Heart left ventricle (tissue), 16 donors: ENCODE data around the gene CSRP1. TPM values are rescaled to one million over a fixed set of nuclear protein-coding genes. Genes with fewer than 3 reads are reported as not detected.
A peak's percentile ranks its signal among the peaks of the same experiment; 100 is the strongest.

Experiments used
- ATAC-seq, 4 donors: fragments of 200-7000 bp; cut with Tn5 transposase; one replicate each; pipeline ENCODE4 v1.9.1; 2020 to 2022; ENCODE audit warnings: moderate library complexity in 4 of 4, mild to moderate bottlenecking in 3 of 4, moderate number of reproducible peaks in 1 of 4
- DNase-seq, 5 donors: peaks; one replicate each; pipeline ENCODE4 v3.0.0-alpha.2; 2020
- H3K27ac ChIP-seq, 12 donors: fragments of 200-600 bp; sonication (generic) in 4 of 12; one replicate each; pipeline versions ENCODE4 v1.5.0 to v1.8.0; 2016 to 2022; ENCODE audit warnings: mild to moderate bottlenecking in 2 of 12
- H3K27me3 ChIP-seq, 9 donors: fragments of 200-600 bp; sonication (generic) in 2 of 9; one replicate each; pipeline versions ENCODE4 v1.5.1 to v1.8.0; 2016 to 2022; ENCODE audit warnings: mild to moderate bottlenecking in 3 of 9
- H3K36me3 ChIP-seq, 9 donors: fragments of 200-600 bp; sonication (generic) in 2 of 9; one replicate each; pipeline versions ENCODE4 v1.5.0 to v1.8.0; 2018 to 2022; ENCODE audit warnings: mild to moderate bottlenecking in 2 of 9
- H3K4me1 ChIP-seq, 12 donors: fragments of 200-600 bp; sonication (generic) in 4 of 12; one replicate each; pipeline versions ENCODE4 v1.5.0 to v1.8.0; 2016 to 2022; ENCODE audit warnings: mild to moderate bottlenecking in 3 of 12
- H3K4me3 ChIP-seq, 12 donors: fragments of 200-600 bp; sonication (generic) in 4 of 12; one replicate each; pipeline versions ENCODE4 v1.5.0 to v1.8.0; 2017 to 2022; ENCODE audit warnings: mild to moderate bottlenecking in 9 of 12, moderate library complexity in 4 of 12
- H3K9me3 ChIP-seq, 12 donors: fragments of 200-600 bp; sonication (generic) in 4 of 12; one replicate each; pipeline versions ENCODE4 v1.5.0 to v1.8.0; 2016 to 2022; ENCODE audit warnings: mild to moderate bottlenecking in 1 of 12
- POLR2A ChIP-seq, 2 donors: fragments of 450-650 bp; IDR thresholded peaks; one replicate each; pipeline ENCODE4 v1.6.1; 2017; ENCODE audit warnings: antibody characterized with exemption in 2 of 2, mild to moderate bottlenecking in 2 of 2, moderate library complexity in 2 of 2
- WGBS, 4 donors: extraction: QIAGEN DNeasy Blood & Tissue Kit in 2 of 4; methylation state at CpG; one replicate each; pipeline versions ENCODE4 v1.1.5 to v1.1.7; 2013 to 2018; 5-methylcytosine and 5-hydroxymethylcytosine counted together
- intact Hi-C, 10 donors: fragments of 100-400 bp; cut with DNase I; formaldehyde crosslinking; loops; one replicate each; pipeline versions ENCODE4 v1.11.1 to v1.14.2; 2022
- polyA plus RNA-seq, 2 donors: library from polyadenylated mRNA; stranded (reverse); fragments of 200-250 nt; gene quantifications; one replicate each; pipeline ENCODE4 v1.2.3, GENCODE V29; 2013
- total RNA-seq, 9 donors: library from RNA; depleted of rRNA in 2 of 9; stranded (reverse); fragments of >200 nt in 2 of 9; fragmentation: NEBNext Ultra II Directional in 3 of 9; extraction: Animal tissue kit (Norgen Biotek cat#: 25700) in 3 of 9; gene quantifications; one replicate each; pipeline versions ENCODE4 v1.1.0 to v1.2.4, GENCODE V29; 2016 to 2023
- TF ChIP-seq, protein P1 (sequence below), 12 donors: fragments of 200-600 bp; sonication (generic) in 4 of 12; IDR thresholded peaks; one replicate each; pipeline versions ENCODE4 v1.5.0 to v1.8.0; 2018 to 2022; ENCODE audit warnings: antibody characterized with exemption in 12 of 12, mild to moderate bottlenecking in 5 of 12
- donor health status: ischemic (EF 13 %, LVEDD 7.1; RV severe dilation, severe dysfunction).
- donor health status: healthy with polysubstance abuse.
- donor health status: DM: no; HTN: yes; CAD: no.
- donor health status: DM: no; HTN: no; CAD: no.
- donor health status: ischemic (EF 25% LVEDD 6.9; RV normal size, moderate dysfunction).
- donor health status: ischemic (EF 25% LVEDD 5.7; RV mildly dilated, moderate dysfunction).
- donor health status: healthy.
- donor health status: DM: yes; HTN: yes; CAD: no.
- donor health status: ischemic (EF 35%, LVEDD 5.7; RV mildly dilated, moderate dysfunction).
- donor health status: nonischemic (EF 11% LVEDD 7.7; RV severe dilation, severe dysfunction).
- donor health status: DM: yes; HTN: yes; CAD: no.
- donor health status: PGD.
- donor health status: ischemic (EF 29% LVEDD 5.4; RV normal size, mild dysfunction).
- donor health status: nonischemic (EF 23%, LVEDD 6.1; RV moderate dilation, normal function).

The CSRP1 gene
- total and polyA plus RNA-seq, 11 donors, result 35.8 to 325 (median 78.6) TPM

DNA sequence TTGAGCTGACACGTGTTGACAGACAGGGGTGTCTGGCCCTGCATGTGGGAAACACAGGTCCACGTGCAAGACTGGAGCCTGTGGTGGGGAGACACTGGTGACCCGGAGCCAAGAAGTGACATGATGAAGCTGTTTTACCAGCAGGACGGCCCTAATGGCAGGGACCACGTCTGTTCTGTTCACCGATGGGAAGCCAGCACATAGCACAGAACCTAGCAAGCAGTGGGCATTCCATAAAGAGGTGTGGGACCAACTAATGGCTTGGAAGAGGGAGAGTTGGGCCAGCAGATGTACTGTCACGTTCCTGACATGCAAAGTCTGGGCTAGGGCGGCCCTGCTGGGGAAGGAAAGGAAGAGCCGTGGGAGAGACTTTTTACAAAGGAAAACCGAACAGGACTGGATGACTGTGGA lies 47.3 kb upstream of the CSRP1 start:
- Histone ChIP-seq H3K9me3 (no peaks in the 10 kb centered on the region), H3K27ac (peak overlapping the region; percentile 46 to 77 (median 70)), H3K4me3 (no peak overlapping the region), H3K27me3 (no peaks in the 10 kb centered on the region), H3K4me1 (peaks cover 2 to 77% (median 56%) of the 10 kb centered on the region in 12 donors), H3K36me3 (no peaks in the 10 kb centered on the region)
- DNase-seq (peak in 2 of 5 donors; percentile 54 to 65), ATAC-seq (peak; percentile 34 to 63 (median 46))
- WGBS, 4 donors, result 28 to 36% (median 35%) methylated on average over 10 of the region's 10 CpGs
- TF ChIP-seq POLR2A (IDR thresholded peaks at IDR 0.05), result no peak
- TF ChIP-seq, protein P1, sequence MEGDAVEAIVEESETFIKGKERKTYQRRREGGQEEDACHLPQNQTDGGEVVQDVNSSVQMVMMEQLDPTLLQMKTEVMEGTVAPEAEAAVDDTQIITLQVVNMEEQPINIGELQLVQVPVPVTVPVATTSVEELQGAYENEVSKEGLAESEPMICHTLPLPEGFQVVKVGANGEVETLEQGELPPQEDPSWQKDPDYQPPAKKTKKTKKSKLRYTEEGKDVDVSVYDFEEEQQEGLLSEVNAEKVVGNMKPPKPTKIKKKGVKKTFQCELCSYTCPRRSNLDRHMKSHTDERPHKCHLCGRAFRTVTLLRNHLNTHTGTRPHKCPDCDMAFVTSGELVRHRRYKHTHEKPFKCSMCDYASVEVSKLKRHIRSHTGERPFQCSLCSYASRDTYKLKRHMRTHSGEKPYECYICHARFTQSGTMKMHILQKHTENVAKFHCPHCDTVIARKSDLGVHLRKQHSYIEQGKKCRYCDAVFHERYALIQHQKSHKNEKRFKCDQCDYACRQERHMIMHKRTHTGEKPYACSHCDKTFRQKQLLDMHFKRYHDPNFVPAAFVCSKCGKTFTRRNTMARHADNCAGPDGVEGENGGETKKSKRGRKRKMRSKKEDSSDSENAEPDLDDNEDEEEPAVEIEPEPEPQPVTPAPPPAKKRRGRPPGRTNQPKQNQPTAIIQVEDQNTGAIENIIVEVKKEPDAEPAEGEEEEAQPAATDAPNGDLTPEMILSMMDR (IDR thresholded peaks at IDR 0.05), result no peak
- intact Hi-C loops, result loop anchor here in 1 of 10 donors (2.0 kb wide), 1 partner anchor 15 kb away; the partner anchor contains the start of gene NAV1

DNA sequence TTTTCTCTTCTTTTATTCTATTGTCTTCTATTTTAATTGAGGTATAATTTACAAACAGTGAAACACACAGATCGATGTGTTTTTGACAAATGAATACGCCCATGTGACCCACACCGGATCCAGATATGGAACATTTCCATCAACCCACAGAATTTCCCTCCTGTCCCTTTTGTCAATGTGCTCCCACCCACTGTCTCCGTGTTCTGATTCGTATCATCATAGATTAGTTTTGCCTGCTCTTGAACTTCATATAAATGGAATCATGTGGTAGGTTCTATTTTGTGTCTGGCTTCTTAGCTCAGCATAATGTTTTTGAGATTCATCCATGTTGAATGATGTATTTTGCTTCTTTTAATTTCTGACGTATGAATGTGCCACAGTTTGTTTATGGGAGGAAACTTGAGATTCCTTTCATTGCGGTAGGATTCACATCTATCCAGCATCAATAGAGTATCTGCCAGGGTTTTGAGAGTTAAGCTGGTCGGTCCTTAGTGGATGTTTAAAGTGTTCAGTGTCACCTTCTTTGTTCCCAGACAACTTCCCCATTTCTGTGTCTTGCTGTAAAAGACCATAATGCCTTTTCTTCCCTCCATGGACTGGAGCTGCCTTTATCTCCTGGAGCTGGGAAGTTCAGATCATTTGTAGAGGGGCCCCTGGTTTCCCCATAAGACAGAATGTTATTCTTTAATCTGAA lies 46.7 kb upstream of the CSRP1 start:
- H3K27ac ChIP-seq, result peak overlapping the region; percentile 46 to 77 (median 70)
- WGBS, 4 donors, result 46 to 64% (median 51%) methylated on average over 8 of the region's 8 CpGs
- TF ChIP-seq, protein P1 (IDR thresholded peaks at IDR 0.05), result no peak
- TF ChIP-seq POLR2A (IDR thresholded peaks at IDR 0.05), result no peak
- no peaks in the 10 kb centered on the region for H3K36me3 ChIP-seq
- H3K27me3 ChIP-seq, result no peaks in the 10 kb centered on the region
- ATAC-seq, result peak in 1 of 4 donors; percentile 27
- H3K4me1 ChIP-seq, result peaks cover 2 to 73% (median 54%) of the 10 kb centered on the region in 12 donors
- DNase-seq, result no peak
- intact Hi-C loops, result loop anchor here in 1 of 10 donors (2.0 kb wide), 1 partner anchor 15 kb away; the partner anchor contains the start of gene NAV1
- H3K4me3 ChIP-seq, result no peak overlapping the region
- H3K9me3 ChIP-seq, result no peaks in the 10 kb centered on the region

DNA sequence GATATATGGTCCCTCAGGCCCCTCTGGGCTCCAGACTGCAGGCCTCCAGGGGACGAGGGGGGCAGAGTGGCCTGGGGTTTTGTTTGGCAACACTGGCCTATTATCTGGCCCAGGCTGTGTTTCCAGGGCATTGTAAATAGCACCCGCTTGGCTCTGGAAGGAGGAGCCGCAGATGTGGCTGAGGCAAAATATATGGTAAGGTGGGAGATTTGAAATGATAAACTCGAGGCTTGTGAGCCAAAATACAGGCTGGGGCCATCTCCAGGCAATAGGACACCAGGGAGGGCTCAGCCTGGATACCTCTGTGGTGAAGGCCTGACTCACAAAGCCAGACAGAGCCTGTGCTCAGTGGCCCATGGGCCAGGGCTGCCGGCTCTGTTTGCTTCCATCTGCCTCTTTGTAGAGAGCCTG lies 46.0 kb upstream of the CSRP1 start:
- Histone ChIP-seq H3K4me1 (peaks cover 2 to 67% (median 50%) of the 10 kb centered on the region in 12 donors), H3K27ac (peak overlapping the region in 11 of 12 donors; percentile 31 to 77 (median 72)), H3K36me3 (no peaks in the 10 kb centered on the region), H3K27me3 (no peaks in the 10 kb centered on the region), H3K9me3 (no peaks in the 10 kb centered on the region), H3K4me3 (no peak overlapping the region)
- 50 to 65% (median 61%) methylated on average over 5 of the region's 5 CpGs for WGBS, 4 donors
- DNase-seq, result no peak
- intact Hi-C loops, result no loop called here
- ATAC-seq, result peak in 3 of 4 donors; percentile 21 to 34 (median 24)
- no peak for TF ChIP-seq POLR2A (IDR thresholded peaks at IDR 0.05)
- TF ChIP-seq, protein P1 (IDR thresholded peaks at IDR 0.05), result no peak

DNA sequence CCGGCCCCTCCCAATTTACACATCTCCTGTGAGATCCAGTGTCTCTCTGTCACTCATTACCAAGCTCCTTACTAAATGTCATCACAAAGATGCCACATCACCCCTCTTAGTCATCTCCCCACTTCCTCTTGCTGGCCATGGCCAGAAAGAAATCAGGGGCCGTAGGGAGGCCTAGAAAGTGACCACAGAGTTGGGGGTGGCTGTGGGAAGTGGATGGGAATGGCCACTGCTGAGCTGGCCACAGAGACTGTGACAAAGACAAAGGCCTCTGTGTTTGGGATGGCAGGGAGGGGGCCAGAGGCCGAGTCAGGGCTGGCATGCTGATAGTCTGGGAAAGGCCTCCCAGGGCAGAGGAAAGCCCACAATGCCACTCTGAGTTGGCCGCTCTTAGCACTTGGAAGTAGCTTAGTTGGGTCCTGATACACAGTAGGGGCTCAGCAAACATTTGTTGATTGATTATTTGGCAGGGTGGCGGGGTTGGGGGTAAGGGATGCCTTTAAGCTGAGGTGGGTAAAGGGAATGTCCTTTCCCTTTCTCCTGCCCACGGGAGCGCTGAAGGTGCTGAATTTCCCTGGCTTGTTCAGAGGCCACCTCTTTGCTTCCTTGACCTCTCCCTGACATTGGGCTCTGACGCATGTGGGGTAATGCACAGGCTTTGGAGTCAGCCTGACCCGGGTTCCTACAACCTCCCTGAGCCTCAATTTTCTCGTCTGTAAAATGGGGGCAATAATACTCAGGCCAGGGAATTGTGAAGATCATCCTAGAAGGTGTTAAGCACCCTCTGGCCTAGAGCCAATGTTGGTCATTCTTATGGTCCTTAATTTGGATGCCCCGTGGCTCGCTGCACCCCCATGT lies 45.2 kb upstream of the CSRP1 start:
- Histone ChIP-seq H3K4me3 (no peak overlapping the region), H3K27me3 (no peaks in the 10 kb centered on the region), H3K4me1 (peaks cover 2 to 58% (median 43%) of the 10 kb centered on the region in 12 donors), H3K36me3 (no peaks in the 10 kb centered on the region), H3K27ac (peak overlapping the region in 7 of 12 donors; percentile 3 to 76 (median 63)), H3K9me3 (no peaks in the 10 kb centered on the region)
- DNase-seq (no peak), ATAC-seq (peak in 2 of 4 donors; percentile 12 to 33)
- TF ChIP-seq POLR2A (IDR thresholded peaks at IDR 0.05), result no peak
- TF ChIP-seq, protein P1 (IDR thresholded peaks at IDR 0.05), result no peak
- WGBS, 4 donors, result 84 to 89% (median 87%) methylated on average over 12 of the region's 12 CpGs
- intact Hi-C loops, result no loop called here
